OCI-LY1 (cell line): ENCODE data around the gene TMEM63B.

Experiments
- EZH2 ChIP-seq: fragments of 200-600 bp; sonication (generic), shearing (Covaris generic); IDR thresholded peaks from 2 replicates; pipeline ENCODE4 v1.8.0; 2017; ENCODE audit warnings: borderline replicate concordance, mixed run types, mild to moderate bottlenecking, antibody characterized with exemption, low read length, moderate library complexity, mixed read lengths
- TF ChIP-seq, protein P1 (sequence below): fragments of 200-600 bp; sonication (generic), shearing (Covaris generic); IDR thresholded peaks from 2 replicates; pipeline ENCODE4 v1.5.1; 2017; ENCODE audit warnings: mild to moderate bottlenecking, antibody characterized with exemption, low read length, moderate library complexity, mixed read lengths

- TF ChIP-seq, protein P1, sequence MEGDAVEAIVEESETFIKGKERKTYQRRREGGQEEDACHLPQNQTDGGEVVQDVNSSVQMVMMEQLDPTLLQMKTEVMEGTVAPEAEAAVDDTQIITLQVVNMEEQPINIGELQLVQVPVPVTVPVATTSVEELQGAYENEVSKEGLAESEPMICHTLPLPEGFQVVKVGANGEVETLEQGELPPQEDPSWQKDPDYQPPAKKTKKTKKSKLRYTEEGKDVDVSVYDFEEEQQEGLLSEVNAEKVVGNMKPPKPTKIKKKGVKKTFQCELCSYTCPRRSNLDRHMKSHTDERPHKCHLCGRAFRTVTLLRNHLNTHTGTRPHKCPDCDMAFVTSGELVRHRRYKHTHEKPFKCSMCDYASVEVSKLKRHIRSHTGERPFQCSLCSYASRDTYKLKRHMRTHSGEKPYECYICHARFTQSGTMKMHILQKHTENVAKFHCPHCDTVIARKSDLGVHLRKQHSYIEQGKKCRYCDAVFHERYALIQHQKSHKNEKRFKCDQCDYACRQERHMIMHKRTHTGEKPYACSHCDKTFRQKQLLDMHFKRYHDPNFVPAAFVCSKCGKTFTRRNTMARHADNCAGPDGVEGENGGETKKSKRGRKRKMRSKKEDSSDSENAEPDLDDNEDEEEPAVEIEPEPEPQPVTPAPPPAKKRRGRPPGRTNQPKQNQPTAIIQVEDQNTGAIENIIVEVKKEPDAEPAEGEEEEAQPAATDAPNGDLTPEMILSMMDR: no peak
- no peak for TF ChIP-seq EZH2
Observed at GRCh38 chr6:44133003-44133931, 5.9 kb downstream of the TMEM63B start.
